Mucosa of descending colon (tissue), 3 donors: ENCODE data around the gene NCKIPSD. TPM values are rescaled to one million over a fixed set of nuclear protein-coding genes. Genes with fewer than 3 reads are reported as not detected.

Source experiments
- ATAC-seq: fragments of 200-7000 bp; cut with Tn5 transposase; one replicate; pipeline ENCODE4 v1.9.1; 2020; ENCODE audit warnings: mild to moderate bottlenecking, moderate library complexity
- DNase-seq, 3 donors: peaks; one replicate each; pipeline ENCODE4 v3.0.0-alpha.2; 2020
- H3K36me3 ChIP-seq: fragments of 200-600 bp; one replicate; pipeline ENCODE4 v1.8.0; 2021; ENCODE audit warnings: low read depth, mild to moderate bottlenecking
- H3K4me1 ChIP-seq: fragments of 200-600 bp; one replicate; pipeline ENCODE4 v1.8.0; 2021; ENCODE audit warnings: low read depth, mild to moderate bottlenecking
- H3K4me3 ChIP-seq: fragments of 200-600 bp; one replicate; pipeline ENCODE4 v1.8.0; 2021; ENCODE audit warnings: mild to moderate bottlenecking
- H3K9me3 ChIP-seq: fragments of 200-600 bp; one replicate; pipeline ENCODE4 v1.8.0; 2021; ENCODE audit warnings: mild to moderate bottlenecking
- CTCF ChIP-seq: fragments of 200-600 bp; IDR thresholded peaks from one replicate; pipeline ENCODE4 v1.8.0; 2022; ENCODE audit warnings: antibody characterized with exemption, mild to moderate bottlenecking
- intact Hi-C, 2 donors: fragments of 100-400 bp; cut with DNase I in 1 of 2; cut with micrococcal nuclease in 1 of 2; formaldehyde crosslinking; loops; one replicate each; pipeline versions ENCODE4 v1.11.0 to v1.11.1; 2022; cut with DNase I, micrococcal nuclease
- total RNA-seq, 3 donors: library from RNA; stranded (reverse); fragmentation: NEBNext Ultra II Directional in 2 of 3; extraction: Animal tissue kit (Norgen Biotek cat#: 25700) in 2 of 3; gene quantifications; one replicate each; pipeline versions ENCODE4 v1.2.1 to v1.2.4, GENCODE V29; 2021 to 2023
- donor health status: DM: no; HTN: no; CAD: no; lungs with moderate emphysema.
- donor health status: DM: no; HTN: no; CAD: no.
- donor health status: DM: no; HTN: yes; CAD: no.

NCKIPSD gene
- total RNA-seq, 3 donors from 2014 or later = 21.7 to 27.3 (median 23.7) TPM

GRCh38 chr3:48684054-48684349 lies 1.7 kb downstream of the NCKIPSD start:
- H3K9me3 ChIP-seq = no peaks in the 10 kb centered on the region

GRCh38 chr3:48682786-48683185 lies 2.9 kb downstream of the NCKIPSD start:
- TF ChIP-seq CTCF = no peak
- peaks cover 19% of the 10 kb centered on the region for H3K4me1 ChIP-seq
- intact Hi-C loops = no loop called here
- ATAC-seq (no peak), DNase-seq (no peak)
- H3K36me3 ChIP-seq = no peaks in the 10 kb centered on the region
- no peaks in the 10 kb centered on the region for H3K9me3 ChIP-seq
- no peak overlapping the region for H3K4me3 ChIP-seq

More at GRCh38 chr3:48684054-48684349, 1.7 kb downstream of the NCKIPSD start:
- intact Hi-C loops = no loop called here
- no peak for ATAC-seq
- peaks cover 19% of the 10 kb centered on the region for H3K4me1 ChIP-seq
- DNase-seq = no peak
- no peak overlapping the region for H3K4me3 ChIP-seq
- peaks cover 2% of the 10 kb centered on the region for H3K36me3 ChIP-seq
- no peak for TF ChIP-seq CTCF

GRCh38 chr3:48681974-48682610 lies 3.6 kb downstream of the NCKIPSD start:
- H3K36me3 ChIP-seq = no peaks in the 10 kb centered on the region
- ATAC-seq = no peak
- H3K4me3 ChIP-seq = no peak overlapping the region
- intact Hi-C loops = no loop called here
- peaks cover 19% of the 10 kb centered on the region for H3K4me1 ChIP-seq
- TF ChIP-seq CTCF = no peak
- DNase-seq = peak in 1 of 3 donors; percentile 32
- no peaks in the 10 kb centered on the region for H3K9me3 ChIP-seq

- ATAC-seq (no peak), DNase-seq (peak in 1 of 3 donors; percentile 39)
- H3K4me3 ChIP-seq = no peak overlapping the region
- intact Hi-C loops = no loop called here
- no peak for TF ChIP-seq CTCF
- H3K36me3 ChIP-seq = no peaks in the 10 kb centered on the region
- H3K4me1 ChIP-seq = peaks cover 17% of the 10 kb centered on the region
- no peaks in the 10 kb centered on the region for H3K9me3 ChIP-seq
These were observed 4.2 kb downstream of the NCKIPSD start for GRCh38 chr3:48681541-48681880.

GRCh38 chr3:48680811-48681540 lies 4.7 kb downstream of the NCKIPSD start:
- Histone ChIP-seq H3K9me3 (no peaks in the 10 kb centered on the region), H3K4me3 (no peak overlapping the region), H3K4me1 (peaks cover 13% of the 10 kb centered on the region), H3K36me3 (no peaks in the 10 kb centered on the region)
- DNase-seq = peak in 1 of 3 donors; percentile 45
- TF ChIP-seq CTCF = no peak
- ATAC-seq = no peak
- intact Hi-C loops = no loop called here
